Nucleus accumbens (tissue), 56 donors: ENCODE measurements around the gene KCNC1.

Experiments
- DNase-seq, 56 donors: peaks; one replicate each; lab custom pipeline; 2025; lab: John Stamatoyannopoulos, UW

KCNC1 gene

DNA sequence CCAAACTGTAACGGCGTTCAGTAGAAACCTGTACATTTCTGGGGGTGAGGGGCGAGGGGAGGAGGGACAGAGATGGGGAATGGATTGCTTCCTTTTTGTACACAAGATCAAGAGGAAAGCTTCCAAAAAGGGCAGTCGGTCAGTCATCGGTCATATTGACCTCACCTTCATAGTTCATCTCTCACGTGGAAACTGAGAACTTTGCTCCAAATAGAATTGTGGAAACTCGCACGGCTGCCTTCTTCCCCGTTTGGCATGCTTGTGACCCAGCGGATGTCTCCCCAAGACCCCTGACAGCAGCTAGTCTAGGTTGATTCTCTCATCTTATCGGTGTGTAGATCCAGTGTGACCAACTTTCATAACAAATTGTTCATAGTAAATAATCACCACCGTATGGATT lies 47.6 kb downstream of the KCNC1 start:
- no peak for DNase-seq

DNA sequence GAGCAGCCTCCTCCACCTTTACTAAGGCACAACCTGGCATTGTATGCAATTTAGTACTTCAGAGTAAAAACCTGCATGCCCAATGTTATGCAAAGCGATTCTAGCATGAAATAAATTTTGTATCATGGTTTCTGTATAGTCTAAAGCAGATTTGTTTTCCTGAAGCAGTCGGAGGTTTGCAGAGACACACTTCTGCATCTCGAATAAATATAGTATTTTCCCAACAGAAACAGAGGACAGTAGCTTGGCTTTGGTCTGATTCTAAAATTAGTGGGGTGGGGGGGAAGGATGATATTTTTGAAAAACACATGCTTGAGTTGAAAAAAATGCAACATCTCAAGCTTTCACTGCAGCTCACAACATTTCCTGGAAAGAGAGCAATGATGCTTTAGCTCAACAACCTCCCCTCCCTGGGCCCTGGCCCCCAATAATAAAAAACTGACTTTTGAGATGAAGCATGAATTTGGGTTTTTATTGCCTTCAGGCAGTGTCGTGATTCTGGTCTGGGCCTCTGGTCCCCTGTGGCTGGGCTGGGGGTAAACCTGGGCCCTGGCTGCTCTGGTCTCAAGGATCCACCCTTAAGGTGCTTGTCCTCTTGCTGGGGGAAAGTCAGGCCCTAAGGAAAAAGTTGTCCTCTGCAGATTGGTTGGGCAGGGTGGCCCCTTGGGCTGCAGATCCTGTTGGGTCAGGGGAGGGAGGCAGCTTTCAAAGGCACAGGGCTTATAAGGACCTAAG lies 48.2 kb downstream of the KCNC1 start:
- no peak for DNase-seq

DNA sequence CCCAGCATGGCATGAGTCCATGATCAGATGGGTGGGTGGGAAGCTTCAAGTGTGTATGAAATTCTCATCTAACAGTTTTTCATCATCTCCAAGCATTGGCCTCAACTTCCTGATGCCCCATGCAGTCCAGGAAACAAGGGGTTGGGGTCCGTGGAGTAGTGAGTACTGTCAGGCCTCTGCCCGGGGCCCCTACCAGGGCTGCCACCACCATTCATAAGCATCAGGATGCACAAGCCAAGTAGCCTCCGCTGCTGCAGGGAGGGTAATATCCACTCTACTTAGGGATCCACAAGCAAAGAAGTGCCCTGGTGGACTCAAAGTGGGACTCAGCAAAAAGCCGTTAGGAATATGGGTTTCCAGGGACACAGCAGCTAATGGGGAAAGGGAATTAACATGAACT lies 49.3 kb downstream of the KCNC1 start:
- DNase-seq = no peak

DNA sequence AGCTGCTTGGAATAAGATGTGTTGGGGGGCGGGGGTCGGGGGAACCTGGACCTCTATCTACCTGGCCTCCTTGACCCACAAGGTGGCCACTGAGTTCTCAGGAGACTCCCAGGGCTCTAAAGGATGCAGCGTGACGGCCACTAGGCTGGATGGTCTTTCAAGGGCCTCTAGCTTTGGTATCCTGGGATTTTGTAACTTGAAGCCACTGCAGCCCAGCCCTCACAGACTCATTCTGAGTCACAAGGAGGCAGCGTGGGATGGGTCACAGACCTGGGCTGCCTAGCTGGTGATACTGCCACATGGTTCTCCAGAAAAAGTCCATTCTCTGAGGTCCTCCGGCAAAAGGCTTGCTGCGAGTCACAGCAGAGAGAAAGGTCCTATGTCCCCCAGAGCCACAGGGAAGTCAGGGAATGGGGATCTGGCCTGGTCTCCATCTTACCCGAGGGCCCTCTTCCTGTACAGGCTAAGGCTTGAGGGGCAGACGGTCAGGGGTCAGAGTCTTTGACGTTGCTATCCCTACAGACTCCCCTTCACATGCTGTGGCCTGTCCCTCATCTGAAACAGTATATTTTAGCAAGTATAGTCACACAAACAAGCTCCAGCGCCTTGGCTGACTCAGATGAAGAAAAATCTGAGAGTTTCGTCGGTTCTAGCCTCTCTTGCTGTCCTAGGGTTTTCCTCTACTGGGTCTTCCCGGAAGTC lies 52.4 kb downstream of the KCNC1 start:
- no peak for DNase-seq

DNA sequence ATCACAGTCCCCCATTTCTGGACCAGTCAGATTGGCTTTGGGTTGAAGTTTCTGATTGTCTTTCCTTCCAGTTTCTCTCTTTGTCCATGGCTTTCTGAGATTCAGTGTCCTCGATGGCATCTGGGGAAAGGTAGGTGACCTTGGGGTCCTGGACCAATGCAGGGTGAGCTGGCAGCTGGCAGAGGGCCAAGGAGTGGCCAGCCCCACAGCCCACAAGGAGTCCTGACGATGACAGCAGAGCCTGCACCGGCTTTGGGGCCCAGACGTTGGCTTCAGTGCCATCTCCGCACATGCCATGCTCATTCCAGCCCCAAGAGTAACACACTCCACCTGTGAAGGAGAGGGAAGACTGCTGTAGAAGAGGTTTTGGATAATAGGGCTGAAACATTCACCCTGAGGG lies 53.5 kb downstream of the KCNC1 start:
- no peak for DNase-seq

DNA sequence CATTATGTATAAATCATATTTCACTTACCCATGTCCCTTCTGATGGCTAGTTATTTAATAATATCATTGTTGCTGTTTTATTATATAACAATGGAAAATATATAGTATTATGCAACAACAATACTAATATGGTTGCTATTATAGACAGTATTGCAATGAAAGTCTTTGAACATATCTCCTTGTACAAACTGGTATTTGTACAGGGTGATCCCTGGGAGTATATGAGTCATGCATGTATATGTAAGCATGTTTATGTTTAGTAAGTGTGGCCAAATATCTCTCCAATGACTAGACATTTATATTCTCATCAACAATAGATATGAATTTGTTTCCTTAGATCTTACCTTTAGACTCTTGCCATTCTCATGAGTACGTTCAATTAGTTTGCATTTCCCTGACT lies 55.9 kb downstream of the KCNC1 start:
- DNase-seq = no peak

DNA sequence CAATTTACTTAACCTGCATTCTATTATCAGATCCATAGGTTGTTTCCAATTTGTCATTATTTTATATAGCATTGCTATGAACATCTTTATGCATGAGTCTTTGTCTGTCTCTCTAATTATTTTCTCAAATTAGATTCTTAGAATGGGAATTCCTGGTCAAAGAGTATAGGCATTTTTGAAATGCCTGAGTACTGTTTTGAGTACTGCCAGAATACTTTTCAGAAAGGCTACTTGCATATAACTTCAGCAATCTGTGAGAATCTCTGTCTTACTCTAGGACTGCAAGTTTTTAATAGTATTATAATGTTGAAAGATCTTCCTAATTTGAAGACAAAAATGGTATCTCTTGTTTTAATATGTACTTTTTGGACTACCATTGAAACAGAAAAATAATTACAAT lies 56.6 kb downstream of the KCNC1 start:
- DNase-seq = no peak

DNA sequence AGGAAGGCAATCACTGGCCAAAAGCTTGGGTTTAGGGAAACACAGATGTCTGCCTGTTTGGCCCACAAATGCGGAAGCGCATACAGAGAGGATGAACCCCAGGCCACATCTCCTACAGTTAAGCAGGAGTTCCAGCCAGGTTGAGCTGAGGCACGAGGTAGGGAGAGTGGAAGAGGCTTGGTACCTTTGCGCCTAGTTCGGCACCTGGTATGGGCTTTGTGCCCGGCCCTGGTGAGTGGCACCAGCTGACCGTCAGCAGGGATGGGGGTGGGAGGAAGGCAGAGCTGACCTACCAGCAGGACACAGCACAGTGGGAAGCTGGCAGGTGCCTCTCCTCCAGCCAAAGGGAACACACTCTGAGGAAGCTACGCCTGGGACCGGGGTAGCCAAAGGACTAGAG lies 57.6 kb downstream of the KCNC1 start:
- no peak for DNase-seq

DNA sequence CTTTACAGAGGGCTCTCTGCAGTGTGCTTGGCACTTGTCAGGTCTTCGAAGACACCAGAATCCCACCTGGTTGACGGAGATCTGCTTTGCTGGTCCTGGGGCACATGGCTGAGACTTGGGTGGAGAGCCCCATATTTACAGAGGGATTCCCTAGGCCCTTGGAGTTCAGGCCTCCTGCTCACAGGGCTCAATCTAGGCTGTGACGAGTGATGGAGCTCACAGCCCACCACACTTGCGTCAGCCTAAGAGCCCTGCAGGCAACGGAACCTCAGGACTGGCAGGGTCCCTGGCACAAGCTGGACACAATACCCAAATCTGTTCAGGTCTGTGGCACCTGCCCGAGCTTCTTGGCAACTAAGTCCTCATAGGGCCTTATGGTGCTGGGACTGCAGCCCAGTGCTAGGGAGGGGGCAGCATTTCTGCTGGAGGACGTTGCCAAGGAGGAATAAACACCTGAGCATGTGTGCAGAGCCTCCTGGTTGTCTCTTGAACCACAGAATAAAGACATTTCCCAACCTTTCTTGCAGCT lies 59.1 kb downstream of the KCNC1 start:
- DNase-seq = no peak

DNA sequence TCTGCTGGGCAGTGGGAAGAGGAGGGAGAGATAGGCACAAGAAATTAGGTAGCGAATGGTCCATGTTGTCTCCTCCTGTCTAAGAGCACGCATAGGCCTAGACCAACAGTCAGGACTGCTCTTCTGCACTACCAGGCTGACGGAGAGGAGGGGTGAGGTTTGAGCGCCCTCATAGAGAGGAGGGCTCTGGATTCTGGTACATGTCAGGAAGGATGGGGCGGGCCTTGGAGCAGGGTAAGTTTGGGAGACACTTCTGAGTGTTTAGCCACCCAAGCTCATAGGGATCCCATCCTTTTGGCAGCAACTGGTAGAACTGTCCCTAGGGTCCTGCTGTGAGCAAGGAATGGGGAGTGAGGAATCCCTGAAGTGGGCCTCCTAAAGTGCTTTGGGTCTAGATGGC lies 60.4 kb downstream of the KCNC1 start:
- DNase-seq = no peak

DNA sequence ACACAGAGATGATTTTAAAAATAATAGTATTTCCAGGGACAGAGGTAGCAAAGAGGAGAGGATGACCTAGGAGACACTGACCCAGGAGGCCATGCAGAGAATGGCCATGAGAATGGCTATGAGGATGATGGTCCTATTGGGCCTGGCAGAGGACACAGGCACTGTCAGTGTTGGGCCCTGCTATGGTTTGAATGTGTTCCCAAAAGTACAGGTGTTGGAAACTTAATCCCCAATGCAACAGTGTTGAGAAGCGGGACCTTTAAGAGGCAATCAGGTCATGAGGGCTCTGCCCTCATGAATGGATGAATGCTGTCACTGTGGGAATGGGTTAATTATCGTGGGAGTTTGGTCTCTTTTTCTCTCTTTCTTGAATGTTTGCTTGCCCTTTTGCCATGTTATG lies 61.6 kb downstream of the KCNC1 start:
- no peak for DNase-seq

DNA sequence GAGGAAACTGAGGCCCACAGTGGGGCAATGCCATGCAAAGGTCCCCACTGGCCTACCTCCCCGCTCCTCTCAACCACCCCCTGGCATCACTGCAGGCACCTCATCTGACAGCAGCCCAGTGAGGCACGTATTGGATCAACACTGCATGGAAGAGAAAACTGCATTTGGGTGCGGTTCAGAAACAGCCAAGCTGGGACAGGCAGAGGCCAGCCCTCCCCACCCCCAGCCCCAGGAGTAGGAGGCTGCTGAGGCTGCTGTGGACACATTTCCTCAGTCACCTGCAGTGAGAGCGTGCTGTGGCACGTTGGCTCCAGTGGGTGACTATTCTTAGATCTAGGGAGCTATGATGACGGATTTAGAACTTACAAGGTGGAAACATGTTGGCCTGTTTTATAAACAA lies 63.7 kb downstream of the KCNC1 start:
- peak in 4 of 56 donors; percentile 11 to 20 (median 16) for DNase-seq

DNA sequence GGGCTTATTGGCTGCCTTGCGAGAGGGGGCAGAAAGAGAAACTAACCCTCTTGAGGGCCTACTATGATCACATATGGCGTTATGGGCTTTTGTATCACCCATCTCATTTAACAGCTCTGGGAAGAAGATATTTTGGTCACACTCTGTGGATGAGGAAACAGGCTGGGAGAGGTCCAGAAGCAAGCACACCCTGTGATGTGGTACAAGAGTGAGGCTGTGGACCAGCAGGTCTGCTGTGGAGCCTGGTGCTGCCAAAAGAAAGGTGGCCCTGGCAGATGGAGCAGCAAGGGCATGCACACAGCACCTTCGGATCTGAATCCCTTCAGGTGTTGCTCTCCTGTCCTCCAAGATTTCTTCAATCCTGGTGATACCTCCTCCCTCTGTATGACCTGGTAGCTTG lies 64.1 kb downstream of the KCNC1 start:
- DNase-seq = no peak

DNA sequence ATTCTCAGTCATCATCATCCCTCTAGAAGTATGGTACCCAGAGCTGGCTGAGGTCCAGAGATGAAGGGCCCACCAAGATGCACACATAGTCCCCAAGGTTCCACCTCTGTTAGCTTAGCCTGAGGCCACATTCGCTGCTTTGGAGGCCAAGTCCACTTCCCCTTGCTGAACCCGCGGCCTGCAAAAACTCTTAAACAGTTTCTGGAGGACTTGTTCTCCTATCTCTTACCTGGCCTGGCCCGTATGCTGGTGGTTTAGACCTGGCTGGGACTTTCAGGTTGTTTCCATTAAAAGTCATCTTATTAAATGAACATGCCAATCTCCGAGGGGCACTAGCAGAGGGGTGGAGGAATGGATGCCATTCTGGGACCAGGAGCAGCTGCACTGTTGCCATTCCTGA lies 64.6 kb downstream of the KCNC1 start:
- no peak for DNase-seq

DNA sequence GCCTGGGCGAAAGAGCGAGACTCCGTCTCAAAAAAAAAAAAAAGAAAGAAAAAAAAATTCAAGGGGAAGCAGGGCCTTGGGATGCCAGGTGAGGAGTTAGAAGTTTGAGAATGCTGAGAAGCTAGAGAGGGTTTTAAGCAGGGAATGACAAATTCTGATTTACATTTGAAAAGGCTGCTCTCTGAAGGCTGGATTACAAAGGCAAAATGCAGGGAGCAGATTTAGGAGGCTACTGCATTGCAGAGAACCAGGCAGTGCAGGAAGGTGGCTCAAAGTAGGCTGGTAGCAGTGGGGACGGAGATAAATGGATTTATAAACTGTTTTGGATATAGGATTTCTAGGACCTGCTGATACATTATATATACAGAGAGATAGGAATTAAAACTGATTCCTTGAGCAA lies 66.6 kb downstream of the KCNC1 start:
- no peak for DNase-seq

DNA sequence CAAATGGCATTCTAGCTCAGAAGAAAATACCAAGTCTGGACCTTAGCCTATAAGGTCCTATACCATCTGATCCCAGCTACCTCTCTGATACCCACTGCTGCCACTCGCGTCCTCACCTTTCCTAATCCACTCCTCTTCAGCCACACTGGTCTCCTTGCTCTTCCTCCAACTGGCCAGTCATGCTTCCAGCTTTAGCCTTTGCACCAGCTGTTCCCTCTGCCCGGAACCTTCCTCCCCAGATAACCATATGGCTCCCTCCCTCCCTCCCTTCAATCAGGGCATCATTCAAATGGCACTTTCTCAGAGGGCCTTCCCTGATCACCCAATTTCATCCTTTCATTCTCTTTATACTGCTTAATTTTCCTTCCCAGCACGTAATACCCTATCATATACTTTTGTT lies 67.9 kb downstream of the KCNC1 start:
- DNase-seq = no peak

DNA sequence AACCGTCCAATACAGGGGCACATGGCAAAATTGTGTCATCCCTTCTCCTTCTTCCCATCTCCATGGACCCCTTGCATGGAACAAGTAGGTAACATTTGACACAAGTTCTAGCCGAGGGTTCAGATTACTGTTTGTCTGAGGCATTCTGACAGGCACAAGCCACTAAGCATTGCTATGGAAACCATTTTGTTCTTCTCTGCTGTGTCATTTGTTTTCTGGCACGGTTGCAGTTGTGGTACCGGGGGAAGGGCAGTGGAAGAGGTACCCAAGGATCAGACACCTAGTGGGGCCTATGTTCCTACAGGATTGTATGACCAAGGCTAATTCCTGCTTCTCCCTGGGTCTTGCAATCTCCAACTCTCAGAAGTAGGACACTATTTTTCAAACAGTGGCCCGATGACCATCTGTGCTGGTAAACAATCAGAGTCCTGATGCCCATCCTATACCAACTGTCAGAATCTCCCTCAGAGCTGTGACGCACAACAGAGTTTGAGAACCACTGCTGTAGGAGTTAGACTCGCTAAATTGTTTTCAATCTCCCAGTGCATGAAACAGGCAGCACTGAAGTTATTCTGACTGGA lies 69.3 kb downstream of the KCNC1 start:
- no peak for DNase-seq

DNA sequence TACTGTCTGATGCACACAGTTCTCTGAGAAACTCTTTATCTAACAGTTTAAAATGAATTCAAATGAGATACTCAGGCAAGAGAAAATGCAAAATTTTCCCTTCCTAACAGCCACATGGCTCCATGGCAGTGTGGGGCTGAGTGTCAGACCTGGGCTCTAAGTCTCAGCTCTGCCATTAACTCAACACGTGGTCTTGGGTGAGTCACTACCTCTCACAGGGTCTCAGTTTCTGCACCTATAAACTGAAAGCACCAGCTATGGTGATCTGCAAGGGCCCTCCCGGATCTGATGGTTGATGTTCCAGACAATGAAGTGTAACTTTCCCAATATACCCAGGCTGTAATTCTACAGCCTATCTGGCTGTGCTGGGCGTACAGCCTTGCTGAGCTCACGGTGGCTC lies 70.5 kb downstream of the KCNC1 start:
- DNase-seq = no peak

DNA sequence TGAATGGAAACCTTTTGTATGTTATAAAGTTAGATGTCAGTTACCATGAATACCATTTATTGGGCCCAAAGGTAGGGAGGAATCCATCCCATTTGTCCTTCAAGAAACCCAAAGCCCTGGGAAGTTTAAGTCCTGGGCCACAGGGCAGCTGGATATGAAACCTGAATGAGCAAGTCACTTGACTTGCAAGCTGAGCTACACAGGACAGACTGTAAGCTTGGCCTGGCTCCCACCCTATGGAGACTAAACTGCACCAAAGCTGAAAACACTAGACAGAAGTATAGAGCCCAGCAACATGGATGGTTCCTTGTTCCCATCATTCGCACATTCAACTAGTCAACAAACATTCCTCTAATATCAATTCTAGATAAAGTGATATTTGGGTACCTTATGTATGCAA lies 71.3 kb downstream of the KCNC1 start:
- DNase-seq = no peak

DNA sequence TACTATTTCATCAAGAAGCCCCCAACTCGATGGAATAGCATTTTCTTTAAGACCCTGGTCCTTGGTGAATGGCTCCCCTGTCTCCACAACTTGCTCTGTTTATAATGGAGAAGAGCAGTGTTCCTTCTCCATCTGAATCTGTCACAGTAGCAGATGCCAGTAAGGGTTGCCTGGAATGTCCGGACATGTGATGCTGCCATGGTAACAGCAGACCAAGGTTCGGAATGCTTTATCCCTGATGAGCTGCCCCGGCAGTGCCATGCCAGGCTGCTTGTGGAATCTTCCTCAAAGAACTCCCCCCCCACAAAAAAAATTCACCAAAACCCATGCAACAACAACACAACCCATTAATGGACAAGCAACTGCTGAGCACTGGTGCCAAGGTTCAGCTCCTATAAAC lies 72.5 kb downstream of the KCNC1 start:
- peak in 1 of 56 donors; percentile 22 for DNase-seq

DNA sequence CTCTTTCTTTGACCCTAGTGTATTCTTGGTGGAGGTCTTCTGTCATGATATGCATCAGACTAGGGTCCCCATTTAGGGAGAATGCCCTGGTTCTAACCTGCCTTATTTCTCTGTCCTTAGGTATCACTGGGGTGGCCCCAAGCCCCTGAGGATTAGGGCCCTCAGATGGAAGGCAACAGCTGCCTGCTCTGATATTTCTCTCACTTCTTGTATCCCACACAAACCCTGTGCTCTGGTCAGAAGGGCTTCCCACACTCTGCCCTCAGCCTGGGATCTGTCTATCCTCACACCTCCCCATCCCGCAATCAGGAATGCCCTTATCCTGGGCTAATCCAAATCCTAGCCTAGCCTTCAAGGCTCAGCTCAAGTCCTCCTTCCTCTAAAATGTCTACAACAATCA lies 75.5 kb downstream of the KCNC1 start:
- DNase-seq = no peak

DNA sequence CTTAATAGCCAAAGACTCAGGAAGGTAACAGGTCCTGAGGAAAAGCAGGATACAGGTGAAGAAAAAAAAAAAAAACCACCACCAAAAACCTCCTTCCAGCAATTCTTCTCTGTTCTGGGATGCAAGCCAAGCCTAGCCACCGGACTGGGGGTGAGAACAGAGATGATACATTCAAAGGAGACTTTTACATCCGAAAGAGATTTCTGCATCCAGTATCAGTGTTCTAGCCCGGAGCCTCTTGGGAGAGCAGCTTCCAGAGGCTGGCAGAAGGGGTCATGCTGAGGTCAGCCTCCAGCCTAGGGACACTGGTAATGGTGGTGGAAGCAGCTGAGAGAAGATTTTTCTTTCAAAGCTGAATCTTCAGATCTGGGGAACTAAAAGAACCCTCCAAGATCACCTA lies 76.2 kb downstream of the KCNC1 start:
- DNase-seq = no peak
